ENCODE results near the gene DIS3L.

Gene DIS3L

DNA sequence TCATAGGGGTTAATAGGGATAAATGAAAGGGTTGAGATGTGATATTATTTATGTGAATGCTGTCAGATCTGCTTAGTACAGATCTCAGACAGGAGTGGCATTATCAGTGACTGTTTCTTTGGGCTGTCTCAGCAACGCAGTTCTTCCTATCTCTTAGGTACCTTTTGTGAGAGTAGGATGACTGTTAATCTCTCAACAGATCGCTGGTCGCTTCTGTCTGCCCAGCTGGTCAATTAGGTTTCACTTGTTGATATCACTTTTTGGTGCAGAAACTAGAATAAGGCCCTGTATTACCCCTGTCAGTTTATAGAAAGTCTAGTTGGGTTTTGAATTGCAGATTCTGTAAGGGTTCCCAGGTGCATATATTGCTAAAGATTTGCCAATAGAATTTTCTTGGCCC lies 16.5 kb downstream of the DIS3L start:
- in situ Hi-C loops (cut with MboI; ENCODE audit: low pct_unique_long_range_greater_than_20kb, low sequenced_read_pairs, unreplicated experiment) = no loop called here
- DNase-seq (ENCODE audit: low spot score) = no peak
- TF ChIP-seq, protein P1, sequence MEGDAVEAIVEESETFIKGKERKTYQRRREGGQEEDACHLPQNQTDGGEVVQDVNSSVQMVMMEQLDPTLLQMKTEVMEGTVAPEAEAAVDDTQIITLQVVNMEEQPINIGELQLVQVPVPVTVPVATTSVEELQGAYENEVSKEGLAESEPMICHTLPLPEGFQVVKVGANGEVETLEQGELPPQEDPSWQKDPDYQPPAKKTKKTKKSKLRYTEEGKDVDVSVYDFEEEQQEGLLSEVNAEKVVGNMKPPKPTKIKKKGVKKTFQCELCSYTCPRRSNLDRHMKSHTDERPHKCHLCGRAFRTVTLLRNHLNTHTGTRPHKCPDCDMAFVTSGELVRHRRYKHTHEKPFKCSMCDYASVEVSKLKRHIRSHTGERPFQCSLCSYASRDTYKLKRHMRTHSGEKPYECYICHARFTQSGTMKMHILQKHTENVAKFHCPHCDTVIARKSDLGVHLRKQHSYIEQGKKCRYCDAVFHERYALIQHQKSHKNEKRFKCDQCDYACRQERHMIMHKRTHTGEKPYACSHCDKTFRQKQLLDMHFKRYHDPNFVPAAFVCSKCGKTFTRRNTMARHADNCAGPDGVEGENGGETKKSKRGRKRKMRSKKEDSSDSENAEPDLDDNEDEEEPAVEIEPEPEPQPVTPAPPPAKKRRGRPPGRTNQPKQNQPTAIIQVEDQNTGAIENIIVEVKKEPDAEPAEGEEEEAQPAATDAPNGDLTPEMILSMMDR (IDR thresholded peaks at IDR 0.05; ENCODE audit: extremely low read depth, insufficient read depth, missing control alignments) = no peak

DNA sequence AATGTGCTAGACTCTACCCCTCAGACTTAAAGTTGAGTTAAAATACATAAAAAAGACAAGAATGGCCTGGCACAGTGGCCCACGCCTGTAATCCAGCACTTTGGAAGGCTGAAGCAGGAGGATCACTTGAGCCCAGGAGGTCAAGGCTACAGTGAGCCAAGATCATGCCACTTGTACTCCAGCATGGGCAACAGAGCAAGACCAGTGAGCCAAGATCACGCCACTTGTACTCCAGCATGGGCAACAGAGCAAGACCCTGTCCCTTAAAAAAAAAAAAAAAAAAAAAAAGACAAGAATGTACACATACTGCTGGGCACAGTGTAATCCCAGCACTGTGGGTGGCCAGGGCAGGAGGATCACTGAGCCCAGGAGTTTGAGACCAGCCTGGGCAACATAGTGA lies 17.4 kb downstream of the DIS3L start:
- in situ Hi-C loops (cut with MboI; ENCODE audit: low pct_unique_long_range_greater_than_20kb, low sequenced_read_pairs, unreplicated experiment) = no loop called here
- no peak for DNase-seq (ENCODE audit: low spot score)
- TF ChIP-seq, protein P1 (IDR thresholded peaks at IDR 0.05; ENCODE audit: extremely low read depth, insufficient read depth, missing control alignments) = no peak

DNA sequence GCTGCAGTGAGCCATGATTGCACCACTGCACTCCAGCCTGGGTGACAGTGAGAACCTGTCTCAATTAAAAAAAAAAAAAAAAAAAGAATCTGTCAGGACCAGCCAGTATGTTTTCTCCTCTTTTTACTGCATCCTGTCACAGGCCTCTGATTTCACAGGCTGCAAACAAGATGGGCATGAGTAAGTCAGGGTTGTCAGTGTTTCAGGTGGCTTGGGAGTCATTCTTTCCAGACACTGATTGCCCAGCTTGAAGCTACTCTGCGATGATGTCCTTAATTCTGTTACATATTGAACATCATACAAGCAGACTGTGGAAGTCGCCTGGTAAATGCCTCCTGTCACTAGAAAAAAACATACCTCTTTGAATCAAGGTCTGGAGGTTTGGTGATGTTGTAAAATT lies 18.8 kb downstream of the DIS3L start:
- DNase-seq (ENCODE audit: low spot score) = no peak
- TF ChIP-seq, protein P1 (IDR thresholded peaks at IDR 0.05; ENCODE audit: extremely low read depth, insufficient read depth, missing control alignments) = no peak
- in situ Hi-C loops (cut with MboI; ENCODE audit: low pct_unique_long_range_greater_than_20kb, low sequenced_read_pairs, unreplicated experiment) = no loop called here

DNA sequence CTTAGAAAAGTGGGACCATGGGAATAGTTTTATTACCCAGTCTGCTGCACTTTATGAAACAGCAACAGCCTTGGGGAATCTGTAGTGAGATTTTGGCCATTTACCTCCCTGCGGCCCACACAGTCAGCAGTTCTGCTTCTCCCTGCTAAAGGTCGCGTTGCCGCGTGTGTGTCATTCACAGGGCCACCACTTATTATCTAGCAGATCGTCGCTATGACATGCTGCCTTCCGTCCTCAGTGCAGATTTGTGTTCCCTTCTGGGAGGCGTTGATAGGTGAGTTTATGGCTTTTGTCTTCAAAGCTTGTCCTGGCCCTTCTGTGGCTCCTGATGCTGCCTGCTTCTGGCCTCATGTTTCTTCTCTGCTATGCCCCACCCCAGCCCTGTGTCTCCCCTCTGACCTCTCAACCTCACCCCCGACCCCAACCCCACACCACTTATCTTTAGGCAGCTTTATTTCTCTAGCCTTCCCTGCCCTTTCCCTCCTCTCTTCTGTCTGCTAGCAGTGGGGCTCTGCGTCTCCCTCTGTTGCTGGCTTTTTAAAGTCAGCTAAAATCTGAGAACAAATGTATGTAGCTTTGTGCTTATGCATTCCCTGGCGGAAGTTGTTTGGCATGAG lies 30.1 kb downstream of the DIS3L start:
- in situ Hi-C loops (cut with MboI; ENCODE audit: low pct_unique_long_range_greater_than_20kb, low sequenced_read_pairs, unreplicated experiment) = no loop called here
- DNase-seq (ENCODE audit: low spot score) = no peak
- TF ChIP-seq, protein P1 (IDR thresholded peaks at IDR 0.05; ENCODE audit: extremely low read depth, insufficient read depth, missing control alignments) = no peak

DNA sequence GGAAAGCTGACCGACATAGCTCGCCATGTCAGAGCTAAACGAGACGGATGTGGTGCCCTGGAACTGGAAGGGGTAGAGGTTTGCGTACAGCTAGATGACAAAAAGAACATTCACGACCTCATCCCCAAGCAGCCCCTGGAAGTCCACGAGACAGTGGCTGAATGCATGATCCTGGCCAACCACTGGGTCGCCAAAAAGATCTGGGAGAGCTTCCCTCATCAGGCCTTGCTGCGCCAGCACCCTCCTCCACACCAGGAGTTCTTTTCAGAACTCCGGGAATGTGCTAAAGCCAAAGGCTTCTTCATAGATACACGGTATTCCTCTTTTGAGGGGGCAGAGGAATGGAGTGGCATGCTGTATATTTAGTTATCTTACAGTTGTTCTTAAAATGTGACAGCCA lies 32.7 kb downstream of the DIS3L start:
- TF ChIP-seq, protein P1 (IDR thresholded peaks at IDR 0.05; ENCODE audit: extremely low read depth, insufficient read depth, missing control alignments) = no peak
- no peak for DNase-seq (ENCODE audit: low spot score)
- in situ Hi-C loops (cut with MboI; ENCODE audit: low pct_unique_long_range_greater_than_20kb, low sequenced_read_pairs, unreplicated experiment) = no loop called here

DNA sequence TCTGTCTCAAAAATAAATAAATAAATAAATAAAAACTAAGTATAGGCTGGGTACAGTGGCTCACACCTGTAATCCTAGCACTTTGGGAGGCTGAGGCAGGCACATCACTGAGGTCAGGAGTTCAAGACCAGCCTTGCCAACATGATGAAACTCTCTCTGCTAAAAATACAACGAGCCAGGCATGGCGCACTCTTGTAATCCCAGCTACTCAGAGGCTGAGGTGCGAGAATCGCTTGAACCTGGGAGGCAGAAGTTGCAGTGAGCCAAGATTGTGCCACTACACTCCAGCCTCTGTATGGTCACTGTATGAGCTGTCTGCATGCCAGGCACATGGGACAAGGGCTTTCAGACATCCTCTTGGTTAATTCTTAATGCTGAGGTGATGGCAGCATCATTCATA lies 34.4 kb downstream of the DIS3L start:
- TF ChIP-seq, protein P1 (IDR thresholded peaks at IDR 0.05; ENCODE audit: extremely low read depth, insufficient read depth, missing control alignments) = no peak
- in situ Hi-C loops (cut with MboI; ENCODE audit: low pct_unique_long_range_greater_than_20kb, low sequenced_read_pairs, unreplicated experiment) = no loop called here
- no peak for DNase-seq (ENCODE audit: low spot score)

Data from GM13977 (cell line).